Measurements from ENCODE around the gene PARD3. TPM values are rescaled to one million over a fixed set of nuclear protein-coding genes. Genes with fewer than 3 reads are reported as not detected.

Gene PARD3
- total RNA-seq, 1 experiment from 2014 or later: 46.3 TPM

- H2AFZ ChIP-seq (ENCODE audit: low read depth, low read length, poor library complexity, severe bottlenecking): no peak overlapping the region
- no peaks in the 10 kb centered on the region for H3K36me3 ChIP-seq (ENCODE audit: control insufficient read depth in 1 of 2, insufficient read depth in 2 of 2, low read length in 2 of 2)
- no peak for DNase-seq (ENCODE audit: low read depth, low spot score)
- no peaks in the 10 kb centered on the region for H3K27me3 ChIP-seq (ENCODE audit: insufficient read depth, low read length)
- TF ChIP-seq POLR2A (IDR thresholded peaks at IDR 0.05; ENCODE audit: borderline replicate concordance, extremely low read depth, insufficient read depth, insufficient read length): no peak
- TF ChIP-seq ZNF274 (IDR thresholded peaks at IDR 0.05; ENCODE audit: low read depth, low read length): no peak
- TF ChIP-seq ELF1 (IDR thresholded peaks at IDR 0.05; ENCODE audit: borderline replicate concordance, low read depth): no peak
- intact Hi-C loops (cut with micrococcal nuclease): no loop called here
- no peak overlapping the region for H3K9ac ChIP-seq (ENCODE audit: low read length)
- no peaks in the 10 kb centered on the region for H3K4me1 ChIP-seq (ENCODE audit: control insufficient read depth in 1 of 2, insufficient read depth in 2 of 2, low read length in 2 of 2)
- BruUV-seq (replicated peaks): no TSS peak
- H3K79me2 ChIP-seq (ENCODE audit: insufficient read depth, low read length): no peaks in the 10 kb centered on the region
- CTCF ChIA-PET: no interaction called here
- no peaks in the 10 kb centered on the region for H3K9me2 ChIP-seq (ENCODE audit: insufficient read depth)
- H3K4me2 ChIP-seq (ENCODE audit: low read length): no peak overlapping the region
- H4K20me1 ChIP-seq (ENCODE audit: insufficient read depth): no peaks in the 10 kb centered on the region
- H3K27ac ChIP-seq (ENCODE audit: low read depth, low read length): no peak overlapping the region
- H3K9me3 ChIP-seq (ENCODE audit: control insufficient read depth in 1 of 2, insufficient read depth in 1 of 2, low read depth in 1 of 2, low read length in 2 of 2): no peaks in the 10 kb centered on the region
- RAD21 ChIA-PET (ENCODE audit: low non-redundant PET in 1 of 2, low total read pairs in 2 of 2, uncharacterized antibody in 2 of 2, unreplicated experiment in 2 of 2): no interaction called here
- ATAC-seq: no peak
- H3K4me3 ChIP-seq (replicated peaks in 1 of 2; ENCODE audit: low read depth in 1 of 2, low read length in 2 of 2): no peak overlapping the region
- POLR2A ChIA-PET: no interaction called here
Measured at GRCh38 chr10:34177445-34177844, 637.7 kb downstream of the PARD3 start.

- RAD21 ChIA-PET (ENCODE audit: low non-redundant PET in 1 of 2, low total read pairs in 2 of 2, uncharacterized antibody in 2 of 2, unreplicated experiment in 2 of 2): no interaction called here
Measured at GRCh38 chr10:34176351-34176750, 638.7 kb downstream of the PARD3 start.

More at GRCh38 chr10:34176351-34176750, 638.7 kb downstream of the PARD3 start:
- TF ChIP-seq SIN3A (IDR thresholded peaks at IDR 0.05; ENCODE audit: low read depth) (no peak), EZH2phosphoT487 (IDR thresholded peaks at IDR 0.05; ENCODE audit: borderline replicate concordance) (no peak), CBX3 (IDR thresholded peaks at IDR 0.05; ENCODE audit: low read depth) (no peak), ZBTB33 (IDR thresholded peaks at IDR 0.05; ENCODE audit: extremely low read depth, insufficient replicate concordance, low read length) (no peak), POLR2AphosphoS5 (IDR thresholded peaks at IDR 0.05; ENCODE audit: low read depth, low read length) (no peak), ELF1 (IDR thresholded peaks at IDR 0.05; ENCODE audit: borderline replicate concordance, low read depth) (no peak), FOSL1 (IDR thresholded peaks at IDR 0.05; ENCODE audit: low read depth) (no peak), CEBPB (IDR thresholded peaks at IDR 0.05; ENCODE audit: low read depth) (no peak), EGR1 (IDR thresholded peaks at IDR 0.05; ENCODE audit: low read depth) (no peak), POLR2A (IDR thresholded peaks at IDR 0.05; ENCODE audit: borderline replicate concordance, extremely low read depth, insufficient read depth, insufficient read length) (no peak), SP1 (IDR thresholded peaks at IDR 0.05; ENCODE audit: low read depth) (no peak), TCF7L2 (IDR thresholded peaks at IDR 0.05; ENCODE audit: borderline replicate concordance, extremely low read depth, insufficient read depth, insufficient read length) (no peak)
- ChIA-PET CTCF (no interaction called here), POLR2A (no interaction called here)
- H3K36me3 ChIP-seq (ENCODE audit: control insufficient read depth in 1 of 2, insufficient read depth in 2 of 2, low read length in 2 of 2): no peaks in the 10 kb centered on the region
- H3K79me2 ChIP-seq (ENCODE audit: insufficient read depth, low read length): no peaks in the 10 kb centered on the region
- no peaks in the 10 kb centered on the region for H3K9me2 ChIP-seq (ENCODE audit: insufficient read depth)
- no peaks in the 10 kb centered on the region for H4K20me1 ChIP-seq (ENCODE audit: insufficient read depth)
- no peak overlapping the region for H3K27ac ChIP-seq (ENCODE audit: low read depth, low read length)
- no peaks in the 10 kb centered on the region for H3K4me1 ChIP-seq (ENCODE audit: control insufficient read depth in 1 of 2, insufficient read depth in 2 of 2, low read length in 2 of 2)
- H3K4me3 ChIP-seq (replicated peaks in 1 of 2; ENCODE audit: low read depth in 1 of 2, low read length in 2 of 2): no peak overlapping the region
- BruUV-seq (replicated peaks): no TSS peak
- ATAC-seq: no peak
- no peaks in the 10 kb centered on the region for H3K9me3 ChIP-seq (ENCODE audit: control insufficient read depth in 1 of 2, insufficient read depth in 1 of 2, low read depth in 1 of 2, low read length in 2 of 2)
- no peak for DNase-seq (ENCODE audit: low read depth, low spot score)
- no peak overlapping the region for H3K4me2 ChIP-seq (ENCODE audit: low read length)
- H3K27me3 ChIP-seq (ENCODE audit: insufficient read depth, low read length): no peaks in the 10 kb centered on the region
- no peak overlapping the region for H2AFZ ChIP-seq (ENCODE audit: low read depth, low read length, poor library complexity, severe bottlenecking)
- no peak overlapping the region for H3K9ac ChIP-seq (ENCODE audit: low read length)
- intact Hi-C loops (cut with micrococcal nuclease): no loop called here

Data from HCT116 (cell line).